HG03469 (cell line): Measurements from ENCODE around the gene MYO6.
A peak's percentile ranks its signal among the peaks of the same experiment; 100 is the strongest.
"Not testable (repeated sequence)": the region's sequence is repeated elsewhere in the genome, so short reads cannot be mapped to it uniquely, and the experiment has no call there.

Experiments used
- ATAC-seq: cut with Tn5 transposase; IDR thresholded peaks from one replicate; pipeline ENCODE4 v1.9.1; 2021; ENCODE audit warnings: mild to moderate bottlenecking, moderate library complexity, moderate number of reproducible peaks; ENCODE audit not compliant: unreplicated experiment

MYO6 gene

DNA sequence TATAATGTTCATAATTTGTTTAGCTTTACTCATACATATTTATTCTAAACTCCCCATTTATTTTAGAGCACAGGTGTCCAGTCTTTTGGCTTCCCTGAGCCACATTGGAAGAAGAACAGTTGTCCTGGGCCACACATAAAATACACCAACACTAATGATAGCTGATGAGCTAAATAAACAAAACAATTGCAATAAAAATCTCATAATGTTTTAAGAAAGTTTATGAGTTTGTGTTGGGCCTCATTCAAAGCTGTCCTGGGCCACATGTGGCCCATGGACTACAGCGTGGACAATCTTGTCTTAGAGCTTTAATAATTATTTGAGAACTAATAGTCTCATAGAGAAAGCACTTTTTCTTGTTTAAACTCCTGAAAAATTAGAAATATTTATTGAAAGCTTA, 131.3 kb downstream of the MYO6 start:
- ATAC-seq = no peak

DNA sequence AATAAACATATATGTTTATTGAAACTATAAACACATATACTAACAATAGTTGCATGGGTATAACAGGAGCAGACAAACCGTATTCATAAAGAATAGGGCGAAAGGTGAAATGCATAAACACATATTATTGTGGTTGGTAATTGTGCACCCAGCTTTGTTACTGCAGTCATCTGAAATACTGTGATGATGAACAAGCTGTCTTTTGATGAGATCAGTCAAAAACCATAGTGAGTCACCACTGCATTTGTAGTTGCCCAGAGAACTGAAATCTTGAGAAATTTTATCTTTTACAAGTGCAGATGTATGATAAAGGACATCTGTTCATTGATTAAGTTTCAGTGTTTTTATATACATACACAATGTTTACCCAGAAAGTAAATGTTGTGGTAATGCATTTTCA, 133.7 kb downstream of the MYO6 start:
- ATAC-seq = no peak

DNA sequence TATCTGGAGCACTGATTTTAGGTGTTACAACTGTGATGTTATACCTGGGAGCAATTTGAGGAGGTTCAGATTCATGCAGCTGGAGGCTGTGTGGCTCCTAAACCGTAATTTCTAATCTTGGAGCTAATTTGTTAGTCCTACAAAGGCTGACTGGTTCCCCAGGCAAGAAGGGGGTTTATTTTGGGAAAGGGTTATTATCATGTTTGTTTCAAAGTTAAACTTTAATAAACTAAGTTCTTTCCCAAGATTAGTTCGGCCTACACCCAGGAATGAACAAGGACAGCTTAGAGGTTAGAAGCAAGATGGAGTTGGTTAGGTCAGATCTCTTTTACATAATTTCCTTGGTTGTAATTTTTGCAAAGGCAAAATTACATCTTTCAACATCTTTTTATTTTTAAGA, 135.8 kb downstream of the MYO6 start:
- ATAC-seq = no peak

DNA sequence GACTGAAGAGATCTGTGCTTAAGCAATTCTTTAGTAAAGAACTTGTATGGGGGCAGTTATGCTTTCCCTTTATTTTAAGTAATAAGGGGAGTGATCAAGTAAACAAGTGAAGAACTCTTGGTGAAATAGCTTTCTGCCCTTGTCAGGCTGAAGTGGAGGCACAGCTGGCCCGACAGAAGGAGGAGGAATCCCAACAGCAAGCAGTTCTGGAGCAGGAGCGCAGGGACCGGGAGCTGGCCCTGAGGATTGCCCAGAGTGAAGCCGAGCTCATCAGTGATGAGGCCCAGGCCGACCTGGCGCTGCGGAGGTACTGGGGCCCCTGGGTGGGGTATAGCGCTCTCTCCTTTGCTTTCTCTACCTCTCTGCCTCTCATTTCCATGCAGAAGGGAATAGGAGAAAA, 143.3 kb downstream of the MYO6 start:
- ATAC-seq = no peak

DNA sequence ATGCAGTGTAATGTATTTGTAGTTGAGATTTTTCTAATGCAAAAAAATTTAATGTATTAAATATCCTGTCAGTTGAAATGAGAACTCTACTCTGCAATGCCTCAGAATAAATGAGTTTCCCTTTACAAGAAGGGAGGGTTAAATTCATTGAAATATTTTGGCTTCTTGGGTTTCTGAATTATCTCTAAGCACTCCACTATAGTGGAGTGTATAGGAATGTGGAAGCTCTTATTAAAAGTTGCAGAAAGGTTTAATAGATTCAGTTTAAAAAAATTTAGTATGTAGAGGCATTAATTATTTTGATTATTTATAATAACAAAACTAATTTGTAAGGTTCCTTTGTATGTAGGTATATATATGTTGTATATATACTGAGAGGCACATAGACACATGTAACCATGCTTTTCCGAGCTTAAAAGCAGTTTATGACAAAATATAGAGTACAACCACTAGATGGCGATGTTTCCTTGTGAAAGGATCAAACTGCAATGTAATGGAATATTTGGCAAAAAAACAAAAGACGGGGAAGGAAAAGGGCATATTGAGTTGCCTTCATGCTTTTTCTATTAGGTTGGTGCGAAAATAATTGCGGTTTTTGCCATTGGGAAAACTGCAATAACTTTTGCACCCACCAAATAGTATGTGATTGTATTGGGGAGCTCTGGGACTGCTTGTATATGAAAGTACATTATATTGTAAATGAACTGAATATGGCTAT, 144.2 kb downstream of the MYO6 start:
- peak; percentile 85 for ATAC-seq

DNA sequence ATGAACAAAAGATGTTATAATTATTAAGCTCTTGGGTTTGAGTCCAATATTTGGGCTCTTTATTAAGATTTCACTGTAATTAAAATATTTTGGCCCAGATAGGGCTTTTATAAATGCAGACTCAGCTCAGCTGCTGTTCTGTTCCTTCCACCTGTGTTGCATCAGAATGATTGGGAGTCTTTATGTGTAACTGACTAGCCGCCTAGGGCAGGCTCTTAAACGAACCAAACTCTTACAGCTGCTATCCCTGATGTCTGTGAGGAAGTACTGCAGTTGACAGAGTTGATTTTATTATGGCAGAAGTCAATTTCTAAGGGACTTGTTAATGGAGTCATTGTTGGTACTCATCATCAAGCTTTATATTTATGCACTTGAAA, 144.7 kb downstream of the MYO6 start:
- ATAC-seq = no peak

DNA sequence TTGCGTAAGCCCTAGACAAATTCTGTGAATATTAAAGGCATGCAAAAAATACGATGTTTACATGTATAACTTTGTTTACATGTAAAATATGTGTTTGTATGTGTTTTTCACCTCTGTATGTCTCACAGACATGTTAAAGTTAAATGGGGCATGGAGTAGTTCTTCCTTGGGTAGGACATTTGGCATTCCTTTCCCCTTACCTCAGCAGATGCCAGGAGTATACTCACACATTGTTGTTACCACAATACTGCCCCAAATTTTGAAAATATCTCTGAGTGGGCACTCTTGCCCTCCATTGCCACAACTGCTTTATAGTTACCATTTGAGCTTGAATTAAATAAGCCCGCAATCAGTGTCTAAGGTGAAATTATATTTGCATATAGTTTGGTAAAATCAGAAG, 147.5 kb downstream of the MYO6 start:
- no peak for ATAC-seq

DNA sequence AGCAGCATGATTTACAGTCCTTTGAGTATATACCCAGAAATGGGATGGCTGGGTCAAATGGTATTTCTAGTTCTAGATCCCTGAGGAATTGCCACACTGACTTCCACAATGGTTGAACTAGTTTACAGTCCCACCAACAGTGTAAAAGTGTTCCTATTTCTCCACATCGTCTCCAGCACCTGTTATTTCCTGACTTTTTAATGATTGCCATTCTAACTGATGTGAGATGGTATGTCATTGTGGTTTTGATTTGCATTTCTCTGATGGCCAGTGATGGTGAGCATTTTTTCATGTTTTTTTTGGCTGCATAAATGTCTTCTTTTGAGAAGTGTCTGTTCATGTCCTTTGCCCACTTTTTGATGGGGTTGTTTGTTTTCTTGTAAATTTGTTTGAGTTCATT, 151.2 kb downstream of the MYO6 start:
- not testable (repeated sequence) for ATAC-seq

DNA sequence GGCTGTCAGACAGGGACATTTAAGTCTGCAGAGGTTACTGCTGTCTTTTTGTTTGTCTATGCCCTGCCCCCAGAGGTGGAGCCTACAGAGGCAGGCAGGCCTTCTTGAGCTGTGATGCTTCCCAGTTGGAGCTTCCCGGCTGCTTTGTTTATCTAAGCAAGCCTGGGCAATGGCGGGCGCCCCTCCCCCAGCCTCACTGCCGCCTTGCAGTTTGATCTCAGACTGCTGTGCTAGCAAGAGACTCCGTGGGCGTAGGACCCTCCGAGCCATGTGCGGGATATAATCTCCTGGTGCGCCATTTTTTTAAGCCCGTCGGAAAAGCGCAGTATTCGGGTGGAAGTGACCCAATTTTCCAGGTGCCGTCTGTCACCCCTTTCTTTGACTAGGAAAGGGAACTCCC, 156.1 kb downstream of the MYO6 start:
- not testable (repeated sequence) for ATAC-seq

DNA sequence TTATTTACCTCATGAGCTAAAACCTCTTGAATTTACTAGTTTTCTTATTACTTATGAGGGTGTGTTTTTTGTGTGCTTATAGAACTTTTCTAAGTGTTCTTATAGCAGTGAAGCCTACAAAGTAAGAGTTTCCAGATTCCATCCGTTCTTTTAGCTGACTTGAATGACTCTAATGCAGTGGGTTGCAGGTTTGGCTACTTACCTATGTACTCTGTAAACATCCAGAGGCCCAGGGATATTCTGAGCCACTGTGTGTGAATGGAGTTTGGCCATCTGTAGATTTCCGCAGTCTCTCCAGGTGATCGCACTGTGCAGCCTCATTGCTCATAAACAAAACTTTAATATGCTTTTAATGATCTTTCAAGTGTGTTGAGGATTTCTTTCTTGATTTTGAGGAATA, 157.8 kb downstream of the MYO6 start:
- no peak for ATAC-seq

DNA sequence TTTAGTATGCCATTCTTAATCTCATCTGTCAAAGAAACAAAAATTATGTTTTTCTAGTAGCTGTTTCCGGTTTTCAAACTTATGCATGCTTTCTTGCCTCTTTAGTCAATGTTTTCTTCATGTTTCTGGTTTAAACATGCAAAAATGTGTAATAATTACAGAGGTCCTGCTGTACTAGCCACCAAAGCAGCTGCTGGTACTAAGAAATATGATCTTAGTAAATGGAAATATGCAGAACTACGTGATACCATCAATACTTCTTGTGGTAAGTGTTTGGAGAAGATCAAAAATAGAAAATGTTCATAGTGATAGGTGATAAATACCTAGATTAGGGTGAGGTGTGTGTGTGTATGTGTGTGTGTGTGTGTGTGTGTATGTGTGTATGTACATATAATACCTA, 158.4 kb downstream of the MYO6 start:
- no peak for ATAC-seq

DNA sequence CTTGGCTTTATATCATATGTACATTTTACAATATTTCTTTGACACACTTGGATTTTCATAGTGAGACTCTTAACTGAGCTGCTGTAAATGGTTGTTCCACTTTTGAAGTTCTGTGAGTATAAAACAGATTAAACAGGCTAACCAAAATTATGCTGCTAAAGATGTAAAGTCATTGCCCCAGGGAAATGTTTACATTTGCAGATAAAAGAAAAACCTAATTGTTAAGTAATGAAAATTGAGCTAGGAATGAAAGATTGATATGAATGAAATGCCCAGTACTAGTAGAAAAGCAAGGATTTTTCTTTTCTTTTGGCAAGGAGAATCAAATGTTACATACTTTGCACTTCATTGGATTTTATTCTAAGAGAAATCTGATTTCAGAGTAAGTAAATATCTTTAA, 164.0 kb downstream of the MYO6 start:
- no peak for ATAC-seq

DNA sequence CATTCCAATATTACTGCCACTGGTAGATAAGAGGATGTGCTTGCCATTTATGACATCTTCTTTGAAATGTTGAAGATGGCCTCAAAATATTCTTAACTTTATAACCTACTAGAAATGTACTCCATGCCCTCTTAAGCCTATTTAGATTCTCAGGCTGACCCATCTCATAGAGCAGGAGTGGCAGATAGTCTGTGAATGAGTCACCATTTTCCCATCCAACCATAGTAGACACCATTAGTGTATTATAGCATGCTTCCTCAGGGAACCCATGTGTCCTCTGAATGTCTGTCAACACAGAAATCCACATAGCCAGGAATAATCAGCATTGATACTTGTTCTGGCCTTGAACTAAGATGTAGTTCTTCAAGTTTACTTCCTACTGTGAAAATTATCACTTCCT, 173.2 kb downstream of the MYO6 start:
- ATAC-seq = no peak

DNA sequence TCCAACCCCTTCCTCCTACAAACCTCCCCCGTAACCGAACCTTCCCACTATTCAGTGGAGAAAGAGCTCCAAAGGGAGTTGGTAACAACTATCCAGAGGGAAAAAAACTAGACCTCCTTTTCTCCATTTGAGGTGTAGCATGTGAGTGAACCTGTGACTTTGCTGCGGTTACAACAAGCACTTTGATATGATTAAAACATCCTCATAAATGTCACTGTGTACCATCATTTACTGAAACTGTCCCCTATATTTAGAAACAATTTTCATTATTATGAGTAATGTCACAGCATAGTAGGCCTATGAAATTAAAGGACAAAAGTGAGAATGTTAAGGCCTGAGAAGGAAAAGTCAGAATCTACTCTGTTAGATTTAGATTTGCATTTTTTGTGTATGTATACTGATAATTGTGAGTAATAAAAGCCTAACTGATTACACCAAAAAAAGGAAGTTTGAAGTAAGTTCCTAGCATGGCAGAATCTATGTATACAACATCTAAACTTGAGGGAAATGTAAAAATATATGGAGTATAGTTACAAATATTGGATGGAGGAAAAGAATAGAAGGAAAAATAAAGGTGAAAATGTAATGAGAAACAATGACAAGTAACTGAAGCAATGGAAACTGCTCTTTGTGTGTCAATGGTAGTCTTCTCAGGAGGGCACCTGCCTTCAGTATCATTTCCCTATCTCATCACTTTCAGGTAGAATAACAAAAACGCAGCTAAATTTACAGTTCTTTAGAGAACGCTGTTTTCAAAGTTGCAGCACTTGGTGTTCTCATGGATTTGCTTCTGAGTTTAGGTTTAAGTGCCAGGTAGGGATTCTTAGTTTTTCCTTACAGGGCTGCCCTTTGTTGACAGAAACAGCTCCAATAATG, 177.5 kb downstream of the MYO6 start:
- peak; percentile 40 for ATAC-seq

DNA sequence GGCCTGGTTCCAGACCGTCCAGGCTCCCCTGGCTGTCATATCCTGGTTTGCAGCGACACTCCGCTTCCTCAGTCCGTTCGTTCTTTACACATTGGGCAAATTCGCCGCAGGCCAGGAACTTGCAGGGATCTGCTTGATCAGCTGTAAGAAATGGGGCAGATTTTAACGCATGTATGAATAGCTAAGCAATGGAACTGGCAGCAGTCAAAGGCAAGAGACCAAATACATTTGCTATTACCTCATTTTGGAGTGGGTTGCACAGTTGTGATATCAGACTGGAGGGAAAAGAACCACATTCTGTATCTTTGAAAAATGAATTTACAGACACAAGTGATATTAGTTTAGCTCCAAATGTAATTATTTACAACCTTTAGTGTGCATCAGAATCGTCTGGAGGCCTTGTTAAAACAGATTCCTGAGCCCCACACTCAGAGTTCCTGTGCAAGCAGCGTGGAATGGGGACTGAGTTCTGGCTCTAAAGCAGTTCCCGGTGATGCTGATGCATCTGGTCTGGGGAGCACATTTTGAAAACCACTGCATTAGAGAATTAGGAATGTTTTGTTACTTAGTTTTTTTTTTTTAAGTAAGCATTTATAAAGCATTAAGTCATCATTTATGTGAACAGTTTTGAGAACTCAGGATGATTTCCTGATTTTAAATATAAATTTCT, 182.1 kb downstream of the MYO6 start:
- ATAC-seq = no peak

DNA sequence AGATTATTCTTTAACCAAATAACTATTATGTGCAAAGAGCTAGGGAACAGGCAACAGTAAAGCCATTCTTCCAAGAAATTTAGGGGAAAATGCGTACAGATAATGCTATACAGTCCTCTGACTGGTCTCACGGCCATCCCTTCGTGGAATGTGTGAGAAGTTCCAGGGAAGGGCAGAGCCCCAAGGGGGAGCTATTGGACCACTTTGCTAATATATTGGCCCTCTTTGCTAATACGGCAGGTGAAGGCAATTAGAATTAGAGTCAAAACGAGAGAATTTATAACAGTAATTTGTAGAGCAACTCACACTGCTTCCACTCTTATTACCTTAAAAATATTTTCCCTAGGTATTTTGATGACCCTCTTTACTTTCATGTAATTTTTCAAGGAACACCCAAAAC, 183.0 kb downstream of the MYO6 start:
- peak; percentile 56 for ATAC-seq

DNA sequence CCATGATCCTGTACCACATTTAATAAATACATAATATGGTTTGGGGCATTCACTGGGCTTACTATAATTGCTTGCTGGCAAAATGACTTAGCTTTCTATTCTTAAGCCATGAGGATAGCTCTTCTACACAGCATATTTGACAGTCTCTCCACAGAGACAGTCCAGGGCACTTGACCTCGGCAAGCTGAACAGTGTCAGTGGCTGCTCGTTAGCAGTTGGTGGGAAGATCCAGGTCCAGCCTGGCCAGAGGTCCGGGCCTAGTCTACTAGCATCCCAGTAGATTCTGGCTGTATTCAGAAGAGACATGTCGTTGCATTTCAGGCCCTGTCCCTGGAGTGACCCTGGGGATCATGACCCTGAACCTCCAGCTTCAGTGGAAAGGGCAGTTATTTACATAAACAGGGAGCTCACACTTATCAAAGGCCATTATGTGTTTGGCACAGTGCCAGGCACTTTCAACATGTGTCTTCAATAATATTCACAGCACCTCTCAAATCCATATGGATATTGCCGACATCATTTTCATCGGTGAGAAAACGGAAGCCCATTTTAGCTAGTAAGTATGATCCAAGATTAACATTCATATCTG, 184.4 kb downstream of the MYO6 start:
- no peak for ATAC-seq

DNA sequence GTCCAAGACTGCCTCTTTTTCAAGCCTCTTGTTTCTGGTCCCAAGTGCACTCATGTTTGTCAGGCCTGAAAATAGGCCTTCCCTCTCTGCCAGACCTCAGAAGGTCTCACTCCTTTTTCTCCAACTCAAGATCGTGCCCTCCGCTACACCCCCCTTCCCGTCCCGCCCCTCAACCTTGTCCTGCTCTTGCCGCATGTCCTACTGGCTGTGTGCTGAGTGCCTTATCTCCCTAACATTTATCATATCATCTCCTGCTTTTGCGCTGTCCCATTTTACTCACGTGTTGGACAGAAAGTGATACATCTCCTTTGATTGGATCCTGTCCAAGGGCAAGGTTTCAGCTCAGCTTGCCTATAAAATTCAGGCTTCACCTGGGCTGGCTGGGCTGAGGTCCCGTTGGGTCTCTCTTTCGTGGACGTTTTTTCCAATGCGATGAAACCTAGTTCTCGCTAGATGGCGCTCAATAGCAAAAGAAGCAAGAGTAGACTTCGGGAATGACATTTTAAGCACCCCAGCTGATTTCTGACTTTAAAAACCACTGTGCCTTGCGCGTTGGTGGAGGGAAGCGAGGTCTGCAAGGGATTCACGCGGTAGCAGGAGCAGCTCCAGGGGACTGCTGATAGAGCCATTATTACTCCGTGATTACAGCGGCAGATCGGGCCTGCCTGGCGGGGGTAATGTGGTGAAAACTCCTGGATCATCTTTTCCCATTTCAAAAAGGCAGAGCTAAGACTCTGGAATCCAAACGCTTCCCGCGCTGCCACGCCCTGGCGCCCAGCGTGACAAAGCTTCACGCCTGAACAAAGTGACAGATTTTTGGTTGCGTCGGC, 185.8 kb downstream of the MYO6 start:
- peak; percentile 41 for ATAC-seq

DNA sequence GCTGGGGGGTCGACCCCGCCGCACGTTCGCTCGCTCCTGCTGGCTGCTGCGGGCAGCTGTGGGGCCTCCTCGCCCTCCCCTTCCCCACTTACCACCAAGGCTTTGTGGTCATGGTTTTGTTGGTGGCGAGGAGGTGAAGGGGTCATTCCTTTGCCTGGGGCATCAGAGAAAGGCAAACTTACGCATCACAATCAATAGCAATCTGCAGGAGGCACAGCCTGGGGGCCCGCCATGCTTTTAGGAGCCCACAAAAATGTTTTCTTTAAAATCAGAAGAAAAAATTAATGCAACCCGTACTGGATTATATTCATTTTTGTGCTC, 186.4 kb downstream of the MYO6 start:
- no peak for ATAC-seq

DNA sequence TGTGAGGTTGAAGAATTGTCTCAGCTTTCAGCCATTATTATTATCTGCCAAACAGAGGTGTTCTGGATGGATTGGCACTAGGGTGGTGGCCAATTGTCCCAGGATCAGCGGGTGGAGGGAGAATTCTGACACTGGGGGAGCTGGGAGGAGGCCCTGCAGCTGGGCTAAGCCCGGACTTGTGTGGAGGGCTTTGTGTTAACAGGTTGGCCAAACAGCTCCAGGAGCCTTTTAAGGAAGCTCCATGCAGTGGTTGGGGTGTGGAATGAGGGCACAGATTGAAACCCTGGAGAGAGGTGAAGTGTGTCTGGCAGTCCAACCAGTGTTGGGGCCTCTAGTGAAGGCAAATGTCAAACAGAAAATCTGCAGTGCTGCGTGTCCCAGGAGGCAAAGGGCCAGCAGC, 187.6 kb downstream of the MYO6 start:
- no peak for ATAC-seq

DNA sequence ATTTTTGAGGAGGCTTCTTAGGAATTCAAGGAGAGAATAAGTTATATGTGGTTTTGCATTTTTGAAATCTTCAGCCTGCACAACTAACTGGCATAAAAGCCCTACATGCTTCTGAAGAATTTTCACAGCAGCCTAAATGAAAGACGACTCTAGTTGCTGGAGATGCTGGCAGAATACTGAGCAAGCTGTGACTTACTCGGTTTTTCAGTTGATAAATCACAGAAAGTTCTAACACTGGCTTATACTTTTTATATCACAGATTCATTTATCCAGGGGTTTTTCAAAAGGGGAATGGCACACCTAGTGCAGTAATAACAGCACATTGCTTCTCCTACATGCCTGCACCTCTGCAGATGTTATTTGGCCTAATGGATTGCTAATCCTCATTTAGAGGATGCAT, 188.8 kb downstream of the MYO6 start:
- no peak for ATAC-seq
